Loucy (cell line): ENCODE data around the gene PEAR1.
A peak's percentile ranks its signal among the peaks of the same experiment; 100 is the strongest.

ENCODE experiments used
- H2AFZ ChIP-seq: fragments of 200-600 bp; sonication (generic); 2 replicates; pipeline ENCODE4 v1.6.0; 2016; ENCODE audit warnings: antibody characterized with exemption, mild to moderate bottlenecking, low read length, moderate library complexity
- H3F3A ChIP-seq: fragments of 200-600 bp; 2 replicates; pipeline ENCODE4 v1.6.0; 2016; ENCODE audit warnings: antibody characterized with exemption, low read depth, mild to moderate bottlenecking
- H3K27me3 ChIP-seq: fragments of 200-600 bp; sonication (generic); 2 replicates; pipeline ENCODE4 v1.6.1; 2014; ENCODE audit warnings: low read length, mild to moderate bottlenecking; ENCODE audit not compliant: insufficient read depth, poor library complexity, severe bottlenecking
- H3K36me3 ChIP-seq: fragments of 200-600 bp; sonication (generic); 2 replicates; pipeline ENCODE4 v1.6.1; 2016; ENCODE audit warnings: low read length; ENCODE audit not compliant: insufficient read depth
- H3K4me1 ChIP-seq: fragments of 200-600 bp; sonication (generic); 2 replicates; pipeline ENCODE4 v1.5.1; 2014; ENCODE audit warnings: low read length, mild to moderate bottlenecking; ENCODE audit not compliant: insufficient read depth, poor library complexity, severe bottlenecking
- H3K4me2 ChIP-seq: fragments of 200-600 bp; sonication (generic); 2 replicates; pipeline ENCODE4 v1.6.0; 2014; ENCODE audit warnings: antibody characterized with exemption, low read length, low read depth, mild to moderate bottlenecking; ENCODE audit not compliant: poor library complexity, severe bottlenecking
- H3K4me3 ChIP-seq: fragments of 200-600 bp; sonication (generic); 2 replicates; pipeline ENCODE4 v1.5.1; 2014; ENCODE audit warnings: low read length, mild to moderate bottlenecking, mixed read lengths; ENCODE audit not compliant: poor library complexity, severe bottlenecking
- H3K79me2 ChIP-seq: fragments of 200-600 bp; sonication (generic); 2 replicates; pipeline ENCODE4 v1.6.1; 2014; ENCODE audit warnings: low read length; ENCODE audit not compliant: insufficient read depth
- H3K9ac ChIP-seq: fragments of 200-600 bp; sonication (generic); 2 replicates; pipeline ENCODE4 v1.6.0; 2014; ENCODE audit warnings: mild to moderate bottlenecking, low read depth, low read length, moderate library complexity; ENCODE audit not compliant: poor library complexity, severe bottlenecking
- H3K9me2 ChIP-seq: fragments of 200-600 bp; sonication (generic); replicated peaks from 2 replicates; pipeline ENCODE4 v1.6.1; 2016; ENCODE audit warnings: low read depth, low read length, mixed read lengths
- H3K9me3 ChIP-seq: fragments of 200-600 bp; sonication (generic); 2 replicates; pipeline ENCODE4 v1.6.1; 2014; ENCODE audit warnings: mild to moderate bottlenecking, antibody characterized with exemption, low read length, low read depth; ENCODE audit not compliant: insufficient read depth
- H4K20me1 ChIP-seq: fragments of 200-600 bp; sonication (generic); 2 replicates; pipeline ENCODE4 v1.6.0; 2014; ENCODE audit warnings: antibody characterized with exemption, low read length, mild to moderate bottlenecking; ENCODE audit not compliant: insufficient read depth, poor library complexity, severe bottlenecking
- EZH2phosphoT487 ChIP-seq: fragments of 200-600 bp; IDR thresholded peaks from 2 replicates; pipeline ENCODE4 v1.6.1; 2018; ENCODE audit warnings: antibody characterized with exemption, mild to moderate bottlenecking, moderate library complexity, borderline replicate concordance
- TF ChIP-seq, protein P1 (sequence below): fragments of 200-600 bp; sonication (generic); conservative IDR thresholded peaks from 2 replicates; pipeline ENCODE4 v1.5.1; 2014; ENCODE audit warnings: mild to moderate bottlenecking, antibody characterized with exemption, low read length

The PEAR1 gene

DNA sequence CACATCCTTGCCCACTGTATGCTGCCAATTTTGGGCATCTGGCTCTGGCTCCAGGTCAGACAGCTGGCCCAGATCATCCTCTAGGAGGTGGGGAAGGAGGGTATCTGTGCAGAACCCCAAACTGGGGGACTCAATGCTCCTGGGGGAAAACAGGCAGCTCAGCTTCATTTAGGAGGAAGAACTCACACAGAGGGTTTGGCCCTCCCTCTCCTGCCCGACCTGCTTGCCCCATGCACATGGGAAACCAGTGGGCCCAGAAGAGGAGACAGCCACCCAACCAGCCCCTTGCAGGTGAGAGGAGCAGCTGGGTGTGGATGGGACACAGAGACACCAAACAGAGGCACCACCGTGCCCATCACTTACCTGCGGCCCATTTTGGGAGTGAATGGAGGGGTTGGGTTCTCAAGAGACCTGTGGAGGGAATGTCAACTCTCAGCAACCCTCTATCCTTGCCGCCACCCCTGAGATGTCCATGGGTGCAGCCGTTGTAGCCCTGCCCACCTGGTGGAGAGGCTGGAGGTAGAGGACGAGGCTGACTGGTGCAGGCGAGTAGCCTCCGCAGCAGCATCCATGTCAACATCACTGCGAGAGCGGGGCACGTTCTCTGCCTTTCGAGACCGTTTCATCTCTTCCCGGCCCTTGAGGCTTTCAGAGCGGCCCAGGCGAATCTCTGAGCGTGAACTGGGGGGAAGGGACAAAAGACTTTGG lies 54.5 kb downstream of the PEAR1 start:
- TF ChIP-seq, protein P1, sequence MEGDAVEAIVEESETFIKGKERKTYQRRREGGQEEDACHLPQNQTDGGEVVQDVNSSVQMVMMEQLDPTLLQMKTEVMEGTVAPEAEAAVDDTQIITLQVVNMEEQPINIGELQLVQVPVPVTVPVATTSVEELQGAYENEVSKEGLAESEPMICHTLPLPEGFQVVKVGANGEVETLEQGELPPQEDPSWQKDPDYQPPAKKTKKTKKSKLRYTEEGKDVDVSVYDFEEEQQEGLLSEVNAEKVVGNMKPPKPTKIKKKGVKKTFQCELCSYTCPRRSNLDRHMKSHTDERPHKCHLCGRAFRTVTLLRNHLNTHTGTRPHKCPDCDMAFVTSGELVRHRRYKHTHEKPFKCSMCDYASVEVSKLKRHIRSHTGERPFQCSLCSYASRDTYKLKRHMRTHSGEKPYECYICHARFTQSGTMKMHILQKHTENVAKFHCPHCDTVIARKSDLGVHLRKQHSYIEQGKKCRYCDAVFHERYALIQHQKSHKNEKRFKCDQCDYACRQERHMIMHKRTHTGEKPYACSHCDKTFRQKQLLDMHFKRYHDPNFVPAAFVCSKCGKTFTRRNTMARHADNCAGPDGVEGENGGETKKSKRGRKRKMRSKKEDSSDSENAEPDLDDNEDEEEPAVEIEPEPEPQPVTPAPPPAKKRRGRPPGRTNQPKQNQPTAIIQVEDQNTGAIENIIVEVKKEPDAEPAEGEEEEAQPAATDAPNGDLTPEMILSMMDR, result no peak
- Histone ChIP-seq H3K36me3 (no peaks in the 10 kb centered on the region), H2AFZ (no peak overlapping the region), H3K27me3 (no peaks in the 10 kb centered on the region), H3K79me2 (no peaks in the 10 kb centered on the region), H3K9me3 (no peaks in the 10 kb centered on the region), H3K9me2 (no peaks in the 10 kb centered on the region), H4K20me1 (no peaks in the 10 kb centered on the region), H3K4me1 (no peaks in the 10 kb centered on the region), H3K4me2 (no peak overlapping the region), H3F3A (no peaks in the 10 kb centered on the region), H3K4me3 (no peak overlapping the region), H3K9ac (no peak overlapping the region)

DNA sequence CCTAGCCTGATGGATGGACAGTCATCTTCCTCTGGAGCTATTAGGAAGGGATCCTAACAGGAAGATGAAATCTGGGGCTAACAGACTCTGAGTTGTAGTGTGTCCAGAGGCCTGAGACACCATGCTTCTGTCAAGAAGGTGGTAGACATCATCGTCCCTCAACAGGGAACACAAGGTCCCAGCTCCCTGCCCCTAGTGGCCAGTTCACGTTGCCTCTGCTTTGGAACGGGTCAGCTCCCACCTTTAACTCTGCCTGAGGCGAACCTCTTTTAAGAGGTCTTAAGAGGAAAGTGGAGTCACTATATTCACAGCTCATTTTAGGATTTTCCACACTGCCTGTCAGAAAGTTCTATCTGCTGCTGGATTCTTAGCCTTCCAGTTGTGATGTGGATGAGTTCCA lies 55.2 kb downstream of the PEAR1 start:
- Histone ChIP-seq H3K9me3 (no peaks in the 10 kb centered on the region), H3K4me1 (no peaks in the 10 kb centered on the region), H3K9me2 (no peaks in the 10 kb centered on the region), H3K36me3 (no peaks in the 10 kb centered on the region), H3K79me2 (no peaks in the 10 kb centered on the region), H2AFZ (no peak overlapping the region), H4K20me1 (no peaks in the 10 kb centered on the region), H3K27me3 (no peaks in the 10 kb centered on the region), H3K4me2 (no peak overlapping the region), H3K9ac (no peak overlapping the region), H3K4me3 (no peak overlapping the region), H3F3A (no peaks in the 10 kb centered on the region)
- TF ChIP-seq, protein P1, result peak; percentile 52
- no peak for TF ChIP-seq EZH2phosphoT487

DNA sequence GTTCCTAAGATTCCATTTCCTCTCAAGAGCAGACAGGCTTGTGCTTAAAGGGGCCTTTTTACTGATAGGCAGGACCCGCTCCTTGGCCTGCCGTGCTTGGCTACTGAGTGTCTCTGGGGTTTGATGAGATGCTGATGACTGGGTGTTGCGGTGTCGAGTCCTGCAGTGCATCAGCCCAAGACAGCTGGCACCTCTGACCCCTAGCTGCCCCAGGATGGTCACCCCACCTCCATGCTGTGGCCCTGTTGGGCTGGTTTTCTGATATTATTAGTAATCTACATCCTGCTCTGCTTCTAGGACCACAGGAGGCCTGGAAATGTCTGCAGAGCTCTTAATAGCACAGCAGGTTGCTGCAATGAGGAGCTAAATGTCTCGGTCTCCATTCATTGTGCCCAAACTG lies 55.6 kb downstream of the PEAR1 start:
- Histone ChIP-seq H3K79me2 (no peaks in the 10 kb centered on the region), H2AFZ (no peak overlapping the region), H4K20me1 (no peaks in the 10 kb centered on the region), H3K4me2 (no peak overlapping the region), H3K9me3 (no peaks in the 10 kb centered on the region), H3F3A (no peaks in the 10 kb centered on the region), H3K4me1 (no peaks in the 10 kb centered on the region), H3K9me2 (no peaks in the 10 kb centered on the region), H3K9ac (no peak overlapping the region), H3K27me3 (no peaks in the 10 kb centered on the region), H3K4me3 (no peak overlapping the region), H3K36me3 (no peaks in the 10 kb centered on the region)
- no peak for TF ChIP-seq EZH2phosphoT487

DNA sequence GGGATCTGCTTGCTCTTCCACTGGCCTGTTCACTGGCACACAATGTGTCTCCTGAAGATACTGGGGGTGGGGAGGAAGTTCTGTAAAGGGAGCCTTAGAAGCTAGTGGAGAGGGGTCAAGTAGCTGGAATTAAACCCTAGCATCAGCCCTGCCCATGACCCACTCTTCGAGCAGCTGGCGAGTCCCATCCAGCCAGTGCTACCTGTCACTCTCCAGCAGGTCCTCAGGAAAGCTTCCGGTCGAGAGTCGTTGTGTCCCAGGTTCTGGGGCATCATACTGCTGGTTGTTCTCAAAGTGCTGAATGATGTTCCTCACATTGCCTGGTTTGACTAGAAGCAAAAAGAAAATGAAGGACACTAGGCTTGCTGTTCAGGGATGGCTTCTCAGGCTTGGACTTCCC lies 57.9 kb downstream of the PEAR1 start:
- H3K9me2 ChIP-seq, result no peaks in the 10 kb centered on the region
- no peaks in the 10 kb centered on the region for H3K36me3 ChIP-seq
- H3K4me1 ChIP-seq, result no peaks in the 10 kb centered on the region
- no peaks in the 10 kb centered on the region for H3F3A ChIP-seq
- H3K4me3 ChIP-seq, result no peak overlapping the region
- no peak for TF ChIP-seq EZH2phosphoT487
- TF ChIP-seq, protein P1, result no peak
- no peaks in the 10 kb centered on the region for H4K20me1 ChIP-seq
- no peak overlapping the region for H3K9ac ChIP-seq
- H3K79me2 ChIP-seq, result no peaks in the 10 kb centered on the region
- H3K9me3 ChIP-seq, result no peaks in the 10 kb centered on the region
- H3K4me2 ChIP-seq, result no peak overlapping the region
- no peak overlapping the region for H2AFZ ChIP-seq
- no peaks in the 10 kb centered on the region for H3K27me3 ChIP-seq
